ENCODE measurements around the gene PRRT4. TPM values are rescaled to one million over a fixed set of nuclear protein-coding genes. Genes with fewer than 3 reads are reported as not detected.

The PRRT4 gene
- total RNA-seq, 1 donor from 2014 or later: not detected

DNA sequence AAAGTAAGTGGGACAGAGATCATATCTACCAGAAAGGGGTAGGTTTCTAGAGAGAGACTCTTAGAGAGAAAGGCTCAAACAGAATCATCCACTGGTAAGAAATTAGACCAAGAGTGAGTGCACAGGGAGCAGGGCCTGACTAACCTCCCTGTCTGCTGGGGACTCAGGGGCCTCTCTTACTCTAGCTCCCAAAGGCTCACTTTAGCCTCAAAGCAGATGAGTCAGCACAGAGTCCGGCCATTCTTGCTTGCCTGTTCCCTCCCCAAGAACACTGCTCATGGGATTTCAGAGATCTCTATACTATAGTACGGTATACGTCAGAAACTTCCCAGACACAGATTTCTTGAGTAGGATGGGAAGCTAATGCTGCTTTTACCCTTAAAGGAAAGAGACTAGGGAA is 50.5 kb downstream of the PRRT4 start:
- H3K27ac Mint-ChIP-seq: no peak overlapping the region
- no peak for DNase-seq
- no peaks in the 10 kb centered on the region for H3K9me3 Mint-ChIP-seq
- CTCF ChIA-PET: no interaction called here
- intact Hi-C loops (cut with micrococcal nuclease): no loop called here
- no peak for ATAC-seq (ENCODE audit: low read depth)
- H3K36me3 Mint-ChIP-seq (ENCODE audit: low read depth): peaks cover 92% of the 10 kb centered on the region
- no peak for TF ChIP-seq CTCF (IDR thresholded peaks at IDR 0.05)
- H3K4me3 Mint-ChIP-seq: no peak overlapping the region
- POLR2A ChIA-PET: no interaction called here
- no peaks in the 10 kb centered on the region for H3K27me3 Mint-ChIP-seq
- H3K4me1 Mint-ChIP-seq: no peaks in the 10 kb centered on the region

- intact Hi-C loops (cut with micrococcal nuclease): no loop called here
- TF ChIP-seq CTCF (IDR thresholded peaks at IDR 0.05): no peak
- H3K27ac Mint-ChIP-seq: no peak overlapping the region
- ChIA-PET CTCF (no interaction called here), POLR2A (no interaction called here)
- no peak overlapping the region for H3K4me3 Mint-ChIP-seq
- no peaks in the 10 kb centered on the region for H3K9me3 Mint-ChIP-seq
- DNase-seq (no peak), ATAC-seq (ENCODE audit: low read depth) (no peak)
- peaks cover 92% of the 10 kb centered on the region for H3K36me3 Mint-ChIP-seq (ENCODE audit: low read depth)
- H3K4me1 Mint-ChIP-seq: no peaks in the 10 kb centered on the region
- H3K27me3 Mint-ChIP-seq: no peaks in the 10 kb centered on the region
Observed at GRCh38 chr7:128310499-128310898, 51.0 kb downstream of the PRRT4 start.

GRCh38 chr7:128309976-128310375 is 51.5 kb downstream of the PRRT4 start:
- no peak for DNase-seq
- Mint-ChIP-seq H3K4me3 (no peak overlapping the region), H3K27ac (no peak overlapping the region), H3K9me3 (no peaks in the 10 kb centered on the region), H3K27me3 (no peaks in the 10 kb centered on the region), H3K4me1 (no peaks in the 10 kb centered on the region), H3K36me3 (ENCODE audit: low read depth) (peaks cover 93% of the 10 kb centered on the region)
- no peak for TF ChIP-seq CTCF (IDR thresholded peaks at IDR 0.05)
- intact Hi-C loops (cut with micrococcal nuclease): no loop called here
- CTCF ChIA-PET: no interaction called here
- ATAC-seq (ENCODE audit: low read depth): no peak
- POLR2A ChIA-PET: no interaction called here

GRCh38 chr7:128309124-128309523 is 52.4 kb downstream of the PRRT4 start:
- Mint-ChIP-seq H3K4me1 (no peaks in the 10 kb centered on the region), H3K36me3 (ENCODE audit: low read depth) (peaks cover 89% of the 10 kb centered on the region), H3K4me3 (no peak overlapping the region), H3K27me3 (no peaks in the 10 kb centered on the region), H3K9me3 (no peaks in the 10 kb centered on the region), H3K27ac (no peak overlapping the region)
- ATAC-seq (ENCODE audit: low read depth) (no peak), DNase-seq (no peak)
- ChIA-PET CTCF (no interaction called here), POLR2A (no interaction called here)
- intact Hi-C loops (cut with micrococcal nuclease): no loop called here
- TF ChIP-seq CTCF (IDR thresholded peaks at IDR 0.05): no peak

- Mint-ChIP-seq H3K36me3 (ENCODE audit: low read depth) (peaks cover 86% of the 10 kb centered on the region), H3K27me3 (no peaks in the 10 kb centered on the region), H3K27ac (no peak overlapping the region), H3K4me3 (no peak overlapping the region), H3K4me1 (no peaks in the 10 kb centered on the region), H3K9me3 (no peaks in the 10 kb centered on the region)
- DNase-seq: no peak
- no peak for TF ChIP-seq CTCF (IDR thresholded peaks at IDR 0.05)
- ATAC-seq (ENCODE audit: low read depth): no peak
- POLR2A ChIA-PET: no interaction called here
- intact Hi-C loops (cut with micrococcal nuclease): no loop called here
- CTCF ChIA-PET: no interaction called here
Observed at GRCh38 chr7:128307061-128307460, 54.4 kb downstream of the PRRT4 start.
